Naive B cell (primary cell): ENCODE data around the gene CDH22. TPM values are rescaled to one million over a fixed set of nuclear protein-coding genes. Genes with fewer than 3 reads are reported as not detected.

Experiments used
- ATAC-seq, 2 donors: fragments of 150-1000 bp; cut with Tn5 transposase; 2 replicates each; pipeline ENCODE4 v1.10.0; 2021; ENCODE audit warnings: low read depth in 2 of 2, mild to moderate bottlenecking in 2 of 2, moderate library complexity in 2 of 2
- DNase-seq: peaks from one replicate; pipeline ENCODE4 v3.0.0; 2022
- H3K27ac Mint-ChIP-seq, 6 donors: one replicate each; pipeline ENCODE4 v1.8.0; 2020 to 2022; ENCODE audit warnings: mild to moderate bottlenecking in 6 of 6, mixed read lengths in 6 of 6, moderate library complexity in 5 of 6, inconsistent platforms in 2 of 6
- H3K27me3 Mint-ChIP-seq, 3 donors: one replicate each; pipeline ENCODE4 v1.8.0; 2021 to 2022; ENCODE audit warnings: mixed read lengths in 3 of 3, mild to moderate bottlenecking in 1 of 3
- H3K36me3 Mint-ChIP-seq, 2 donors: one replicate each; pipeline ENCODE4 v1.8.0; 2020 to 2022; ENCODE audit warnings: mixed read lengths in 2 of 2, inconsistent platforms in 1 of 2, mild to moderate bottlenecking in 1 of 2
- H3K4me1 Mint-ChIP-seq, 3 donors: one replicate each; pipeline ENCODE4 v1.8.0; 2020 to 2022; ENCODE audit warnings: mixed read lengths in 3 of 3, inconsistent platforms in 1 of 3, mild to moderate bottlenecking in 1 of 3, moderate library complexity in 1 of 3
- H3K4me3 Mint-ChIP-seq, 8 donors: one replicate each; pipeline ENCODE4 v1.8.0; 2020 to 2022; ENCODE audit warnings: mild to moderate bottlenecking in 8 of 8, mixed read lengths in 8 of 8, moderate library complexity in 8 of 8, inconsistent platforms in 2 of 8
- H3K9me3 Mint-ChIP-seq, 7 donors: one replicate each; pipeline ENCODE4 v1.8.0; 2020 to 2022; ENCODE audit warnings: mixed read lengths in 7 of 7, mild to moderate bottlenecking in 5 of 7, inconsistent platforms in 2 of 7, moderate library complexity in 1 of 7
- polyA plus RNA-seq, 6 donors: library from polyadenylated mRNA; unstranded; fragments of 300-500 nt; fragmentation: Illumina TruSeq; gene quantifications; one replicate each; pipeline ENCODE4 v1.2.3, GENCODE V29; 2021; ENCODE audit warnings: low read depth in 6 of 6

The CDH22 gene
- not detected for polyA plus RNA-seq

GRCh38 chr20:46308258-46309157 lies at the start of gene CDH22:
Gene CDH22, minus strand, starts transcription at chr20:46308498. Its CDS starts 57,204 bp downstream, at chr20:46251294.
- no peak for DNase-seq
- peaks cover 71 to 83% (median 80%) of the 10 kb centered on the region in 3 donors for H3K27me3 Mint-ChIP-seq
- peak within 1 kb of the TSS in 2 of 6 donors; percentile 8 to 18 for H3K27ac Mint-ChIP-seq
- H3K4me1 Mint-ChIP-seq, result peaks cover 16 to 21% (median 19%) of the 10 kb centered on the region in 3 donors
- peak; percentile 40 to 51 for ATAC-seq
- peaks cover 0 to 12% of the 10 kb centered on the region in 2 donors for H3K36me3 Mint-ChIP-seq
- H3K4me3 Mint-ChIP-seq, result peak within 1 kb of the TSS; percentile 57 to 88 (median 74)
- H3K9me3 Mint-ChIP-seq, result peaks cover 0 to 3% (median 0%) of the 10 kb centered on the region in 7 donors

GRCh38 chr20:46357030-46357514 lies 48.8 kb upstream of the CDH22 start:
- Mint-ChIP-seq H3K27me3 (no peaks in the 10 kb centered on the region), H3K9me3 (no peaks in the 10 kb centered on the region), H3K4me3 (no peak overlapping the region), H3K27ac (peak overlapping the region in 5 of 6 donors; percentile 62 to 95 (median 86)), H3K36me3 (peaks cover 0 to 20% of the 10 kb centered on the region in 2 donors), H3K4me1 (peaks cover 52 to 55% (median 52%) of the 10 kb centered on the region in 3 donors)
- ATAC-seq, result peak in 1 of 2 donors; percentile 20
- no peak for DNase-seq

- no peaks in the 10 kb centered on the region for H3K27me3 Mint-ChIP-seq
- no peak for DNase-seq
- H3K36me3 Mint-ChIP-seq, result peaks cover 0 to 15% of the 10 kb centered on the region in 2 donors
- no peaks in the 10 kb centered on the region for H3K9me3 Mint-ChIP-seq
- no peak for ATAC-seq
- peaks cover 45 to 49% (median 46%) of the 10 kb centered on the region in 3 donors for H3K4me1 Mint-ChIP-seq
- peak overlapping the region in 3 of 6 donors; percentile 14 to 90 (median 90) for H3K27ac Mint-ChIP-seq
- H3K4me3 Mint-ChIP-seq, result no peak overlapping the region
These were observed 48.1 kb upstream of the CDH22 start for GRCh38 chr20:46356195-46357029.

- Mint-ChIP-seq H3K9me3 (no peaks in the 10 kb centered on the region), H3K4me3 (peak overlapping the region in 1 of 8 donors; percentile 52), H3K27me3 (no peaks in the 10 kb centered on the region), H3K36me3 (peaks cover 0 to 16% of the 10 kb centered on the region in 2 donors), H3K27ac (peak overlapping the region; percentile 57 to 90 (median 78)), H3K4me1 (peaks cover 39 to 49% (median 40%) of the 10 kb centered on the region in 3 donors)
- ATAC-seq, result no peak
- DNase-seq, result no peak
These were observed 47.5 kb upstream of the CDH22 start for GRCh38 chr20:46355778-46356177.

GRCh38 chr20:46354920-46355654 lies 46.8 kb upstream of the CDH22 start:
- Mint-ChIP-seq H3K36me3 (peaks cover 0 to 16% of the 10 kb centered on the region in 2 donors), H3K9me3 (no peaks in the 10 kb centered on the region), H3K4me1 (peaks cover 38 to 52% (median 39%) of the 10 kb centered on the region in 3 donors), H3K27me3 (no peaks in the 10 kb centered on the region), H3K4me3 (peak overlapping the region in 1 of 8 donors; percentile 52), H3K27ac (peak overlapping the region in 3 of 6 donors; percentile 57 to 88 (median 59))
- ATAC-seq (no peak), DNase-seq (no peak)

- Mint-ChIP-seq H3K27me3 (no peaks in the 10 kb centered on the region), H3K36me3 (peaks cover 0 to 16% of the 10 kb centered on the region in 2 donors), H3K4me3 (no peak overlapping the region), H3K27ac (peak overlapping the region in 1 of 6 donors; percentile 63), H3K9me3 (no peaks in the 10 kb centered on the region), H3K4me1 (peaks cover 30 to 43% (median 33%) of the 10 kb centered on the region in 3 donors)
- DNase-seq (no peak), ATAC-seq (no peak)
These were observed 45.9 kb upstream of the CDH22 start for GRCh38 chr20:46354207-46354555.

- H3K27me3 Mint-ChIP-seq, result no peaks in the 10 kb centered on the region
- H3K4me3 Mint-ChIP-seq, result no peak overlapping the region
- peak overlapping the region in 1 of 6 donors; percentile 54 for H3K27ac Mint-ChIP-seq
- H3K36me3 Mint-ChIP-seq, result peaks cover 0 to 16% of the 10 kb centered on the region in 2 donors
- no peaks in the 10 kb centered on the region for H3K9me3 Mint-ChIP-seq
- DNase-seq (no peak), ATAC-seq (no peak)
- H3K4me1 Mint-ChIP-seq, result peaks cover 26 to 39% (median 29%) of the 10 kb centered on the region in 3 donors
These were observed 45.4 kb upstream of the CDH22 start for GRCh38 chr20:46353500-46354206.

- H3K27me3 Mint-ChIP-seq, result no peaks in the 10 kb centered on the region
- H3K27ac Mint-ChIP-seq, result peak overlapping the region in 3 of 6 donors; percentile 42 to 82 (median 52)
- H3K4me1 Mint-ChIP-seq, result peaks cover 20 to 36% (median 22%) of the 10 kb centered on the region in 3 donors
- DNase-seq, result no peak
- ATAC-seq, result no peak
- peaks cover 0 to 16% of the 10 kb centered on the region in 2 donors for H3K36me3 Mint-ChIP-seq
- H3K4me3 Mint-ChIP-seq, result no peak overlapping the region
- H3K9me3 Mint-ChIP-seq, result no peaks in the 10 kb centered on the region
These were observed 44.2 kb upstream of the CDH22 start for GRCh38 chr20:46352370-46352938.

- DNase-seq (no peak), ATAC-seq (no peak)
- Mint-ChIP-seq H3K9me3 (no peaks in the 10 kb centered on the region), H3K4me3 (peak overlapping the region in 1 of 8 donors; percentile 13), H3K27ac (peak overlapping the region in 2 of 6 donors; percentile 82 to 89), H3K4me1 (peaks cover 13 to 29% (median 19%) of the 10 kb centered on the region in 3 donors), H3K36me3 (peaks cover 0 to 16% of the 10 kb centered on the region in 2 donors), H3K27me3 (no peaks in the 10 kb centered on the region)
These were observed 43.2 kb upstream of the CDH22 start for GRCh38 chr20:46351357-46352058.

- no peak for ATAC-seq
- Mint-ChIP-seq H3K4me3 (no peak overlapping the region), H3K27me3 (no peaks in the 10 kb centered on the region), H3K27ac (peak overlapping the region in 3 of 6 donors; percentile 81 to 89 (median 82)), H3K36me3 (peaks cover 0 to 16% of the 10 kb centered on the region in 2 donors), H3K9me3 (no peaks in the 10 kb centered on the region), H3K4me1 (peaks cover 11 to 26% (median 18%) of the 10 kb centered on the region in 3 donors)
- DNase-seq, result no peak
These were observed 42.6 kb upstream of the CDH22 start for GRCh38 chr20:46350986-46351267.

GRCh38 chr20:46350201-46350985 lies 42.1 kb upstream of the CDH22 start:
- peaks cover 9 to 20% (median 13%) of the 10 kb centered on the region in 3 donors for H3K4me1 Mint-ChIP-seq
- ATAC-seq, result no peak

More at GRCh38 chr20:46350201-46350985, 42.1 kb upstream of the CDH22 start:
- Mint-ChIP-seq H3K27me3 (no peaks in the 10 kb centered on the region), H3K27ac (peak overlapping the region in 4 of 6 donors; percentile 29 to 82 (median 59)), H3K9me3 (no peaks in the 10 kb centered on the region), H3K36me3 (peaks cover 0 to 16% of the 10 kb centered on the region in 2 donors), H3K4me3 (no peak overlapping the region)
- DNase-seq, result no peak
